Left cardiac atrium (tissue), 4 donors: ENCODE results near the gene CARD8. TPM values are rescaled to one million over a fixed set of nuclear protein-coding genes. Genes with fewer than 3 reads are reported as not detected.
"Not testable (repeated sequence)": the region's sequence is repeated elsewhere in the genome, so short reads cannot be mapped to it uniquely, and the experiment has no call there.

Experiments
- ATAC-seq, 2 donors: fragments of 200-7000 bp; cut with Tn5 transposase; one replicate each; pipeline ENCODE4 v1.9.1; 2020; ENCODE audit warnings: mild to moderate bottlenecking in 2 of 2, moderate library complexity in 2 of 2
- DNase-seq: peaks from one replicate; pipeline ENCODE4 v3.0.0-alpha.2; 2020
- intact Hi-C, 2 donors: fragments of 100-400 bp; cut with DNase I; formaldehyde crosslinking; loops; one replicate each; pipeline versions ENCODE4 v1.14.1 to v1.15.1; 2022 to 2023
- total RNA-seq, 2 donors: library from RNA; stranded (reverse); fragmentation: NEBNext Ultra II Directional; extraction: Animal tissue kit (Norgen Biotek cat#: 25700); gene quantifications; one replicate each; pipeline ENCODE4 v1.2.1, GENCODE V29; 2021
- donor health status: DM: no; HTN: yes; CAD: no.
- donor health status: DM: no; HTN: yes; CAD: no; lungs with severe emphysema.
- donor health status: DM: yes; HTN: yes; CAD: no.
- donor health status: Dilated cardiomyopathy.

CARD8 gene
- total RNA-seq, 2 donors from 2014 or later = 33.5 to 37.4 TPM

DNA sequence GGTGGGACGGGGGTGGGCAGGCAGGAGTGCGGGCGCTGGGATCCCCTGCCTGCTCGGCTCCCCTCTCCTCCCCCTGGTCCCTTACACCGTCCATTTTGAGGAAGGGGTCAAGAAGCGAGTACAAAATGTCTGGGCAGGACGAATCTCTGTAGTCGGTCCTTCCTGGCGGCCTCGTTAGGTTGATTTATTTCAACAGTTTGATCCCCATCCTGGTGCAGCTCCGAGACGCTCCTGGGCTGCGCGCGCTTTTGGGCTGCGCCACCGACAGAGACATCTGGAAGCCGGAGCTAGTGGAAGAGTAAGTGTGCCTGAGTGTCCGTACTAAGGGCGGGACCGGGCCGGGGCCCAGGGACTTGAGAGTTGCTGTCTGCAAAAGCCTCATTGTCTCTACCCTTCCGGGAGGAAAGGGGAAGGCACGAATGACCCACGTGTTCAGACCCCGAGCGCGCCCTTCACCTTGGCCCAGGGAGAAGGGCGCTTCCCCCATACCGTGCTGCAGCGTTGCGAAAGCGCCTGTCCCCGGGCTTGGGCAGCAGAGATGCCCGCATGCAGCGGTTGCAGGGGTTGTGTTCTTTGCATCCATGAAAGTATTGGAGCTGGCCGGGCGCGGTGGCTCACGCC, 15.9 kb upstream of the CARD8 start:
- intact Hi-C loops = no loop called here
- peak; percentile 52 for DNase-seq
- peak; percentile 64 to 79 for ATAC-seq

DNA sequence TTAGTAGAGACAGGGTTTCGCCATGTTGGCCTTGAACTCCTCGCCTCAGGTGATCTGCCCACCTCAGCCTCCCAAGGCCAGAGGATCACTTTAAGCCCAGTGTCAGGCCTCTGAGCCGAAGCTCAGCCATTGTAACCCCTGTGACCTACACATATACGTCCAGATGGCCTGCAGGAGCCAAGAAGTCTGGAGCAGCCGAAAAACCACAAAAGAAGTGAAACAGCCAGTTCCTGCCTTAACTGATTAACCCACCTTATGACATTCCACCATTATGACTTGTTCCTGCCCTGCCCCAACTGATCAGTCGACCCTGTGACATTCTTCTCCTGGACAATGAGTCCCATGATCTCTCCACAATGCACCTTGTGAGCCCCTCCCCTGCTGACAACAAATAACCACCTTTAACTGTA, 13.9 kb upstream of the CARD8 start:
- DNase-seq, ATAC-seq: not testable (repeated sequence)
- intact Hi-C loops = loop anchor here in 1 of 2 donors (10.0 kb wide), 1 partner anchor 315 kb away; no protein-coding TSS in a partner anchor

DNA sequence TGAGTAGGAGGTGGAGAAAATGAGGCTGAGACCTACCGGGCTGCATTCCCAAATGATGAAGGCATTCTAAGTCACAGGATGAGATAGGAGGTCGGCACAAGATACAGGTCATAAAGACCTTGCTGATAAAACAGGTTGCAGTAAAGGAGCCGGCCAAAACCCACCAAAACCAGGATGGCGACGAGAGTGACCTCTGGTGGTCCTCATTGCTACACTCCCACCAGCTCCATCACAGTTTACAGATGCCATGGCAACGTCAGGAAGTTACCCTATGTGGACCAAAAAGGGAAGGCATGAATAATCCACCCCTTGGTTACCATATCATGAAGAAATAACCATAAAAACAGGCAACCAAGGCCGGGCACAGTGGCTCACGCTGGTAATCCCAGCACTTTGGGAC, 9.6 kb upstream of the CARD8 start:
- not testable (repeated sequence) for DNase-seq, ATAC-seq
- intact Hi-C loops = loop anchor here in 1 of 2 donors (10.0 kb wide), 1 partner anchor 319 kb away; no protein-coding TSS in a partner anchor

DNA sequence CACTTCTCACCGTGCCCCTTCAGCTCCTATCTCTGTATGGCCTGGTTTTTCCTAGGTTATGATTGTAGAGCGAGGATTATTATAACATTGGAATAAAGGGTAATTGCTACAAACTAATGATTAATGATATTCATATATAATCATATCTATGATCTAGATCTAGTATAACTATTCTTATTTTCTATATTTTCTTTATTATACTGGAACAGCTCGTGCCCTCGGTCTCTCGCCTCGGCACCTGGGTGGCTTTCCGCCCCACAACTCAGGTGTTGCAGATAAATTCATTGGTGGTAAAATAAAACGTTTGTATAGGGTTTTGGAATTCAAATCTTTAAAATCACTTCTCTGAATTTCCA, 4.6 kb upstream of the CARD8 start:
- not testable (repeated sequence) for ATAC-seq, DNase-seq
- intact Hi-C loops = loop anchor here in 1 of 2 donors (10.0 kb wide), 1 partner anchor 324 kb away; no protein-coding TSS in a partner anchor

DNA sequence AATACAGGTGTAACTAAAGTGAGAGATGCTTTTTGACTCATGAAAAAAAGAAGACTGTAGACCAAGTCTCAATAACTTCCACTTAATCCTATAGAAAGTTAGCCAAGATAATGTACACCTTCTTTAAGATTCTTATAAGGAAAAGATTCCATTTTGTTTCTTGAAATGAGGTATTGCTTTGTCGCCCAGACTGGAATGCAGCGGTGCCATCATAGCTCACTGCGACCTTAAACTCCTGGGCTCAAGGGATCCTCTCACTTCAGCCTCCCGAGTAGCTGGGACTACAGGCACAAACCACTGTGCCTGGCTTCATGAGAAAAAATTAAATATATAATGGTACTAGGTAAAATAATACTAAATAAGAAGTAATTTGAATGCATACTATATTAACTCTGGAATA, 3.3 kb upstream of the CARD8 start:
- not testable (repeated sequence) for DNase-seq, ATAC-seq
- intact Hi-C loops = loop anchor here in 1 of 2 donors (5.0 kb wide), 1 partner anchor 152 kb away; no protein-coding TSS in a partner anchor

DNA sequence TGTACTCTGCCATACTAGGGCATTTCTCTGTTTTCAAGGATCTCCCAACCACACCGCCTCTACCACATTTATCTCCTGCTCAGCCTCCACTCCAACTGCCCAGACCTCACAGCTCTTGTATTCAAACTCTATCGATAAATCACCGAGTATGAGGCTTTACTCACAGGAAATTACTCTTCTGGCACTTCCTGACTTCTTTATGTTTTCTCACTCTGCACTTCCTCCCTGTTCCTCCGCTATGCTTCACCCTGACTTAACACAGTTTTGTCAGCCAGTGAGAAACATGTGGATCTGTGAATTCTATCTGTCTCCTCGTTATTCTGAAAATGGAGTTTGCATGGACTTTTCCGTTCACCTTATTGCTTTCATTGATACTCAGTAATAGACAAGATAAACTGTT, 2.6 kb upstream of the CARD8 start:
- intact Hi-C loops = loop anchor here in 1 of 2 donors (5.0 kb wide), 1 partner anchor 151 kb away; no protein-coding TSS in a partner anchor
- no peak for ATAC-seq
- no peak for DNase-seq

DNA sequence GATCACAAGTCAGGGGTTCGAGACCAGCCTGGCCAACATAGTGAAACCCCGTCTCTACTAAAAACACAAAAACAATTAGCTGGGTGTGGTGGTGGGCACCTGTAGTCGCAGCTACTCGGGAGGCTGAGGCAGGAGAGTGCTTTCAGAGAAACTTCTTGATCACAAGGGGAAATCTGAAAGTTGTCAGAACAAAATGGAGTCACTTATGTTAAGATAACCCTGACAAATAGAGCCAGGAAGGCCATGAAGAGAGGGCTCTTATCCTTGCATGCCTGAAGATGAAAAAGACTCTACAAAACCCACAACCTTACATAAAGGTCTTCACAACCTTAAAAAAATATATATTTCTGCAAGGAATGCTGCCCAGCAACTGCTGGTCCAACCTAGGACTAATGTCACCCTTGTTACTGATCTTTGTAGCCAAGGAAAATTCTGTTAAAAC, 1.2 kb downstream of the CARD8 start:
- ATAC-seq (no peak), DNase-seq (no peak)
- intact Hi-C loops = no loop called here

DNA sequence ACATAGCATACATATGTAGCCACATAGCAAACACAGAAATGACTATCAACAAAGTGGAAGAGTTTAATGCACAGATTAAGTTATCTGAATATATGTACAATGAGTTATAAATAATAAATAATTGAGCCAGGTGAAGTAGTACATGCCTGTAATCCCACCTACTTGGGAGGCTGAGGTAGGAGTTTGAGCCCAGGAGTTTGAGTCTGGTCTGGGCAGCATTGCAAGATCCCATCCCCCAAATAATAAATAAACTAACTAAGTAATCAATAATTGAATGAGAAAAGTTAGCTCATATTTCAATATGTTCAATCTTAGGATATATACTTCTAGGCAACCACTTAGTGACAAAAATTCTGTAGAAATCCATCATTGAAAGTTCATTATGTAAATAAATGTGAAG, 1.7 kb downstream of the CARD8 start:
- ATAC-seq = no peak
- DNase-seq = no peak
- intact Hi-C loops = no loop called here

DNA sequence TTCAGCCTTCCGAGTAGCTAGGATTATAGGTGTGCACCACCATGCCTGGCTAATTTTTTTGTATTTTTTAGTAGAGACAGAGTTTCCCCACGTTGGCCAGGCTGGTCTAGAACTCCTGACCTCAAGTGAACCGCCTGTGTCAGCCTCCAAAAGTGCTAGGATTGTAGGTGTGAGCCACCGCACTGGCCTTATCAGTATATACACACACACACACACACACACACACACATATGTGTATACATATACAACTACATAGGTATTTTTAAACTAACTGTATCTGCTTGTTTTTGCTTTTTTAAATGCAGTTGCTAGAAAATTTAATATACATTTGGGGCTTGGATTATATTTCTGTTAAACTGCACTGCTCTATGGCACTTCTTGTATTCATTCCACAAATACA, 3.1 kb downstream of the CARD8 start:
- ATAC-seq = no peak
- intact Hi-C loops = no loop called here
- DNase-seq = no peak

DNA sequence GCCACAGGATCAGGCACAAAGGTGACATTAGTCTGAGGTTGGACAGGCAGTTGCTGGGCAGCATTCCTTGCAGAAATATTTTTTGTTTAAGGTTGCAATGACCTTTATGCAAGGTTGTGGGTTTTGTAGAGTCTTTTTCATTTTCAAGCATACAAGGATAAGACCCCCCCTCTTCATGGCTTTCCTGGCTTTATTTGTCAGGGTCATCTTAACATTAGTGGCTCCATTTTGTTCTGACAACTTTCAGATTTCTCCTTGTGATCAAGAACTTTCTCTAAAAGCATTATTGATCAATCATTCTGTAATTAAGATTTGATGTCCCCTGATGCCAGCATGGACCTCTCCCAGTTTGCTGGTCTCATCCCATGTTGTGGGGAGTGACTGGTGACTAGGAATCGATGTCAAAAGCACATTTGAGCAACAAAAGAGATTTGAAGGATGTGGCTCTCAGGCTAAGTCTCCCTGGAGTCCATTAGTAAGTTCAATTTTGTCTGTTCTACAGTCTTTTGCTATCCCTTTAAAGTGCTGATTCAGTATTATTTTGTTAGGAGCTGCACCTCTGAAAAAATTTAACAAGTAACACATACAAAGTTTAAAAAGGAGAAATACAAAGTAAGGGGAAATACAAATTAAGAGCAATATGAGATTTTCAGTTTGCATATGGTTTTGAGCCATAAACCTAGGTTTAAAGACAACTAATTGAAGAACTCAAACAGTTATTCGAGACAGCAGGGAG, 5.3 kb downstream of the CARD8 start:
- intact Hi-C loops = no loop called here
- ATAC-seq (no peak), DNase-seq (no peak)

DNA sequence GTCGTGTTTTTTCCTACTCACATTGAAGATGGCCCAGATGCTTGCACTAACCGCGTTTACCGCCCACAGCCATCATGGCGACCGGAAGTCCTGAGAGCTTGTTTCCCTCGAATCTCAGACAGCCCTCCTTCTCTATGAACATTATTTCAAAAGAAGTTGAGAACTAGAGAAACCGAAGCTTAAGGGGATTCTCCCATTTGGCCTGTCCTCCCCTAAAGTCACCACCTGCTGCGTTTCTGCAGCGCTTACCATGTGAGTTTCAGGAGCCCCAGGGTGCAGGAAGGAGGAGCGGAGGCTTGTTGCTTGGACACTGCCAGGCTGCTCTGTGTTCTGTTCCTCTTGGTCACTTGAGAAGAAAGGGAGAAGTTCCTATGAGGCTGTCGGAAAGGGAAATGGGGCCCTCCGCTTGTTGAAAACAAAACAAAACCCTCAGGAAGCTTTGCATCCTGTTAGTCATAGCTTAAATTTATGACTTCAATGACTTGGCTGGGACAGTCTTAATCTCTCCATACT, 6.2 kb downstream of the CARD8 start:
- DNase-seq = peak; percentile 67
- intact Hi-C loops = no loop called here
- peak; percentile 88 to 92 for ATAC-seq

DNA sequence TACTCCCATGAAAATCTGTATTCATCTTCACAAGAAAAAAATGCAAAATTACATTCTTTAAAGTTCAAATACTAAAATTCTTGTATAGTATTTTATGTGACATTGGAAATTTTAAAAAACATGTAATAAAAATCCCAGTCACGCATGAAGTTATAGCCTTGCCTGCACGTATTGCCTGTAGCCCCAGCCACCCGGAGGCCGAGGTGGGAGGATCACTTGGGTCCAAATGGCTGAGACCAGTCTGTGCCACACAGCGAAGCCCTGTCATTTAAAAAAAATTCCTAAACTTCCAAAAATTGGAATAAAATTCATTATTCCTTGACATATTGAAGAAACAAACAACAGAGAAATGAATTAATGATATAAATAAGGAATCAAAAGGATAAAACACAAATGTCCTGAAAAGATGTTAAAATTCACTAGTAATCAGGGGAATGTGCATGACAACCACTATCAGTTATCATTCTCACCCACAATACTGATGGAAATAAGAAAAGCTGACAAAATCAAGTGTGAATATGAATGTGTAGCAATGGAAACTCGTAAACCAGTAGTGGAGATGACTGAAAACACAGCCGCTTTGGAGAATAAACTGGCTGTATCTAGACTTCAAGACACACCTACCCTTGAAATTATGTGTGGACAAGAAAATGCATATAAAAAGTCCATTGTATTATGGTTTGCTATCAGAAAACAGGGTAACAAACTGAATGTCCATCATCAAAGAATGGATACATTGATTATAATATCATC, 7.5 kb downstream of the CARD8 start:
- DNase-seq = no peak
- intact Hi-C loops = no loop called here
- no peak for ATAC-seq

DNA sequence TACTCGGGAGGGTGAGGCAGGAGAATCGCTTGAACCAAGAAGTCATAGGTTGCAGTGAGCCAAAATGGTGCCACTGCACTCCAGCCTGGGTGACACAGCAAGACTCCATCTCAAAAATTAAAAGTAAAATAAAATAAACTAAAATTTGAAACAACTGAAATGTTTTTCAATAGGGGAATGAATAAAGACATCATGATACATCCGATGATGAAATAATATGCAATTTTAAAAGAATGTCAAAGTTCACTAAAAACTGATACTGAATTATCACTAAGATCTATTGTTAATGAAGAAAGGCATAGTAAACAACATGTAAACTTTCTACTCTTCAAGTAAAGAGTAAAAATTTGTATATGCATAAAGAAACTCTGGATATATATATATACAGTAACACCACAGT, 8.5 kb downstream of the CARD8 start:
- ATAC-seq = no peak
- intact Hi-C loops = no loop called here
- DNase-seq = no peak

DNA sequence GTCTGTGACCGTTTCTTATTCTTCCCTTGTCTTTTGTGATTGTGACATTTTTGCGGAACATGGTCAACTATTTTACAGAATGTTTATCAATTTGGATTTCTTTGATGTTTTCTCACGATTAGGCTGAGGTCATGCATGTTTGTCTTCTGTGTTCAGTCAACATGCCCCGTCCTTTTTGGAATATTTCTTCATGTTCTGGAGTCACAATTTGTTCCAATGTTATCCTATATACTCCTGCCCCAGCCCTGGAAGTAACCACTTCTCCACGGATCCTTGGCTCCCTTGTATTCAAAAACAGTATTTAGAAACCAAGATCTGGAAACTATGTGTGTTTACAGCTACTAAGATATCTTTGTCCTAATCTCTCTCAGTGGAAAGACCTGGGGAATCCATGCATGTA, 9.6 kb downstream of the CARD8 start:
- intact Hi-C loops = no loop called here
- DNase-seq = no peak

DNA sequence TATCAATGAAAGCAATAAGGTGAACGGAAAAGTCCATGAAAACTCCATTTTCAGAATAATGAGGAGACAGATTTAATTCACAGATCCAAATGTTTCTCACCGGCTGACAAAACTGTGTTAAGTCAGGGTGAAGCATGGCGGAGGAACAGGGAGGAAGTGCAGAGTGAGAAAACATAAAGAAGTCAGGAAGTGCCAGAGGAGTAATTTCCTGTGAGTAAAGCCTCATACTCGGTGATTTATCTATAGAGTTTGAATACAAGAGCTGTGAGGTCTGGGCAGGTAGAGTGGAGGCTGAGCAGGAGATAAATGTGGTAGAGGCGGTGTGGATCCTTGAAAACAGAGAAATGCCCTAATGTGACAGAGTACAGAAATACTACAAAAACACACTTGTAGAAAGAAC, 11.4 kb downstream of the CARD8 start:
- no peak for DNase-seq
- no peak for ATAC-seq
- intact Hi-C loops = no loop called here

More for the DNA sequence above, 9.6 kb downstream of the CARD8 start:
- ATAC-seq = no peak

DNA sequence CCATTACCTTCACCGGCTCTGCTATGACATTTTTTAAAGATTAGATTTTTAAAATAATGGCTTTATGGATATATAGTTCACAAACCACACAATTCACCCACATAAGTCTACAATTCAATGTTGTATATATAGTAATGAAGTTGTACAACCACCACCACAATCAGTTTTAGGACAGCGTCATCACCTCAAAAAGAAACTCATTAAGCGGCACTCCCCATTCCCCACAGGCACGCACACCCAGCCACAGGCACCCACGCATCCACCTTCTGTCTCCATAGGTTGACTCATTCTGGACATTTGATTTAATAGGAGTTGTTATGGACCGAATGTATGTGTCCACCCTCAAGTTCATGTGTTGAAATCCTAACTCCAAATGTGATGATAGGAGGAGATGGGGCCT, 13.9 kb downstream of the CARD8 start:
- DNase-seq, ATAC-seq, intact Hi-C loops: not testable (repeated sequence)

DNA sequence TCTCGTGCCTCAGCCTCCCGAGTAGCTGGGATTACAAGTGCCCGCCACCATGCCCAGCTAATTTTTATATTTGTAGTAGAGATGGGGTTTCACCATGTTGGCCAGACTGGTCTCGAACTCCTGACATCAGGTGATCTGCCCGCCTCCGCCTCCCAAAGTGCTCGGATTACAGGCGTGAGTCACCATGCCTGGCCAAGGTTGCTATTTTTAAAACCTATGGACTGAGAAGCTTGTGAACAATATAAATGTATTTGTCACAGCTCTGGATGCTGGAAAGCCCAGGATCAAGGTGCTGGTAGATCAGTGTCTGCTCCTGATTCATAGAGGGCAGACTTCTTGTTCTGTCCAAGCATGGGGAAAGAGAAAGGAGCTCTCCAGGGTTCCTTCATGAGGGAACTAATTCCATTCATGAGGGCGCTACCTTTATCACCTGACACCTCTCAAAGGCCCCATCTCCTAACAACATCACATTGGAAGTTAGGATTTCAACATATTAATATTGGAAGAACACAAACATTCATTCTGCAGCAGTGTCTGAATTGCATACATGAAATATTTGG, 16.1 kb downstream of the CARD8 start:
- DNase-seq (no peak), ATAC-seq (no peak)
- intact Hi-C loops = no loop called here

DNA sequence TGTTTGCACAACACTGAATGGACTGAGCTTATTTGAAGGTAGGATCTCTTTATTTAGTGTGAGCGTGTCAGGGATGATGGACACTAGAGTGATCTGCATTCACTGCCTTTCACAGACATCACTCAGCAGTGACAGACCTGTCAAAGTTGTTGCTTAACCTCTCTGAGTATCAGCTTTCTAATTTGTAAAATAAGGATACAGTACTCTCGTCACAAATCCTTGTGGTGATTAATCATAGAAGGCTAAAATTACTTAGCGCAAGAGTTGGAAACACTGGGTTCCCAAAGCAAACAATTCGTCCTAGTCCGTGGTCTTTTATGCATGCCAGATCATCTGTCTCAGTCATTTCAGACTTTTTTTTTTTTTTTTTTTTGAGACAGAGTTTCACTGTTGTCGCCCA, 16.6 kb downstream of the CARD8 start:
- ATAC-seq (no peak), DNase-seq (no peak)
- intact Hi-C loops = no loop called here

DNA sequence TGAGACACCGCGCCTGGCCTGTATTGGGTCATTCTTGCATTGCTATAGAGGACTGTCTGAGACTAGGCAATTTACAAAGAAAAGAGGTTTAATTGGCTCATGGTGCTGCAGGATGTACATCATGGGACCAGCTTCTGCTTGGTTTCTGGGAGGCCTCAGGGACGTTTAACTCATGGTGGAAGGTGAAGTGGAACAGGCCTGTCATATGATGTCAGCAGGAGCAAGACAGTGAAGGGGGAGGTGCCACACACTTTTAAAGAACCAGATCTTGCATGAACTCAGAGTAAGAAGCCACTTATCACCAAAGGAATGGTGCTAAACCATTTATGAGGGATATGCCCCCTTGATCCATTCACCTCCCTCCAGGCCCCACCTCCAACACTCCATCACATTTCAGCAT, 18.7 kb downstream of the CARD8 start:
- DNase-seq (no peak), ATAC-seq (no peak)
- intact Hi-C loops = no loop called here
